HS-27A (cell line): ENCODE measurements around the gene MPV17L2.

Experiments used
- DNase-seq: peaks from one replicate; pipeline ENCODE4 v3.0.0-alpha.2; 2012; ENCODE audit warnings: low read depth, missing footprints

Gene MPV17L2

DNA sequence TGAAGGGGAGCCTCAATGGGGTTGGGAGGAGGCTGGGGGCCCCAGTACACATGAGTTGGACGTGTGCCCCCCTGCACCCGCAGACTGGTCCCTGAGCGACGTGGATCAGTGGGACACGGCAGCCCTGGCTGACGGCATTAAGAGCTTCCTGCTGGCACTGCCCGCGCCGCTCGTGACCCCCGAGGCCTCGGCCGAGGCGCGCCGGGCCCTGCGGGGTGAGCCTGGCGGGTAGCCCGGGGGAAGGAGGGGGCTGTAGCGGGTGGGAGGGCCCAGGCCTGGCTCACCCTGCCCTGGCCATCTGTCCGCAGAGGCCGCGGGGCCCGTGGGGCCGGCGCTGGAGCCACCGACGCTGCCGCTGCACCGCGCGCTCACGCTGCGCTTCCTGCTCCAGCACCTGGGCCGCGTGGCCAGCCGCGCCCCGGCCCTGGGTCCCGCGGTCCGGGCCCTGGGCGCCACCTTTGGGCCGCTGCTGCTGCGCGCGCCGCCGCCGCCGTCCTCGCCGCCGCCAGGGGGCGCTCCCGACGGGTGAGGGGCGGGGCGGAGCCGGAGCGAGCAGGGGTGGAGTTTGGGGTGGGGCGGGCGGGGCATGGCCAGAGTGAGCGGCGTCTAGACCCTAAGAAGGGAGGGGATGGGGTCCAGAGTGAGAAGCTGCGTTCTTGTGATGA lies 31.9 kb upstream of the MPV17L2 start:
- no peak for DNase-seq

DNA sequence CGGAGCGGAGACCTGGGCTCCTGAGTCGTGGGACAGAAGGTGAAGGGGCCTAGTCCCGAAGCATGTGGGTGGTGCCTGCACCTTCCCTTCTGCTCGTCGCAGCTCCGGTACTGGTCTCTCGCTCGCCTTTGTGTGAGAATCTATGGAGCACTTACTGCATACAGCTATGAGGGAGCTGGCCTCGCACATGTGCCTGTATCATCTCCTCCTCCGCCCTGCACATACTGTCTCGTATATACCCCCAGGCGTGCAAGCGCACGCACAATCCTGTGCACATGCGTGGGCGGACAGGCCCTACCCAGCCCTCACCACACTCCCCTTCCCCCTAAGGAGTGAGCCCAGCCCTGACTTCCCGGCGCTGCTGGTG lies 31.4 kb upstream of the MPV17L2 start:
- DNase-seq, result no peak

DNA sequence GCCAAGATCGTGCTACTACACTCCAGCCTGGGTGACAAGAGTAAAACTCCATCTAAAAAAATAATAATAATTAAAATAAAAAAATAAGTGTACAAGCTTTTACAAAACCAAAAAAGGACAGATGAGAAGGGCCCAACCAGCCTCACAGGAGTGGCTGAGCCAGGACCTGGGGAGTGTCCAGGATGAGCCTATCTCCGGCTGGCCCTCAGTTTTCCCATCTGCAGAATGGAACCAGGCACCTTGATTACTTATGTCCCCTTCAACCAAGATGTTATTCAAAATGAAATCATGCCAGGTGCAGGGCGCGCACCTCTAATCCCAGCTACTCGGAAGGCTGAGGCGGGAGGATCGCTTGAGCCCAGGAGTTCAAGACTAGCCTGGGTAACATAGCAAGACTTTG lies 28.9 kb upstream of the MPV17L2 start:
- no peak for DNase-seq

DNA sequence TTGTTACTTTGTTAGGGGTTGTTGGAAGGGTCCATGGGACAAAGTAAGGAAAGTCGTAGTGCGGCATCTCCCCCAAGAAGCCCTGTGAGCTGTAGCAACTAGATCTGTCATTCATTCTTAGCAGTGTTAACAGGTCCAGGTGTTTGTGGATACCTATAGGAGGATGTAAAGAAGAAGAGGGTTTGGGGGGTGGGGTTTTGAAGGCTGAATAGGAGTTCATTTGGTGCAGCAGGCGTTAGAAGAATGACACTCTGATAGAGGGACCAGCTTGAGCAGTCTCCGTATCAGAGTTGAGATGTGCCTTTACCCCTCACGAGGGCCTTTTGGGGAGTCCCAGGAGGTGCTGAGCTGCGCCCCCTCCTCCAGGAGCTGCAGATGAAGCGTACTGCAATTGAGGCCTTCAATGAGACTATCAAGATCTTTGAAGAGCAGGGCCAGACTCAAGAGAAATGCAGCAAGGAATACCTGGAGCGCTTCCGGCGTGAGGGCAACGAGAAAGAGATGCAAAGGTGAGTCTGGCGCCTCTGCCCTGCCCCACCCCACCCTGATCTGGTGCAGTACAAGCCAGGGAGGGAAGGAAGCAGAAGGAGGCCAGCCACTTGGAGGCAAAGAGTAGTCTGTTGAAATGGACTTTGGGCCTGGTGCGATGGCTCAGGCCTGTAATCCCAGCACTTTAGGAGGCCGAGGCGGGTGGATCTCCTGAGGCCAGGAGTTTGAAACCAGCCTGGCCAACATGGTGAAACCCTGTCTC lies 27.0 kb upstream of the MPV17L2 start:
- DNase-seq, result no peak

DNA sequence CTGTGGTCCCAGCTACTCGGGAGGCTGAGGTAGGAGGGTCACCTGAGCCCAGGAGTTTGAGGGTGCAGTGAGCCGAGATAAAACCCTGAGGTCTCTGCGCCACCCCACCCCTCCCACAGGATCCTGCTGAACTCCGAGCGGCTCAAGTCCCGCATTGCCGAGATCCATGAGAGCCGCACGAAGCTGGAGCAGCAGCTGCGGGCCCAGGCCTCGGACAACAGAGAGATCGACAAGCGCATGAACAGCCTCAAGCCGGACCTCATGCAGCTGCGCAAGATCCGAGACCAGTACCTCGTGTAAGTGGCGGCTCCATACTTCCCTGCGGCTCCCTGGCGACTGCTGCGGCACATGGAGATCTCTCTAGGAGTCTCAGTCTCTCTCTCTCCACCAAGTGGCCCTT lies 26.0 kb upstream of the MPV17L2 start:
- DNase-seq, result no peak

DNA sequence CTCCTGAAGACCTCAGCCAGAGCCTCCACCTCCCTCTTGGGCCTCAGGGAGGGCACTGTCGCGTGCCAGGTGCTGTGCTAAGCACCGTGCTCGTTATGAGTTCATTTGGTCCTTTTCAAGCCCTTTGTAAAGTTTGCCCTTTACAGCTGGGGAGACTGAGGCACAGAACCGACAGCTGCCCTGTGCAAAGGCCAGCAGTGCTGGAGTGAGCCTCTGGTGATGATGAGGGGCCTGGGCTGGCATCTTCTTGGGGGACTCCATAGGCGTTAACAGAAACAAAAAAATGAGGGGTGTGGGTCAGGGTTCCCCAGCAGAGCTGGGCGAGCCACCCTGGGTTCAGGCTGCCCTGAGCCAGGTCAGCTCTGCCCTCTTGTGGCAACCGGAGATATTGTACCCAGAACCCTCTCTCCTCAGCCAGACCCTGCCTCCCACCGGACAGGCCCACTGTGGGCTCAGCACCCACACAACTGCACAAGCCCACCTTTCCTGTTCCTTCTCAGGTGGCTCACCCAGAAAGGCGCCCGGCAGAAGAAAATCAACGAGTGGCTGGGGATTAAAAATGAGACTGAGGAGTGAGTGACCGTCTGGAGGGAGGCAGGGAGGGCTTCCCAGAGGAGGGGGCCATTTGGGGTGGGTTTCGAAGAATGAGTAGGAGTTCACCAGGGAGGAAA lies 24.9 kb upstream of the MPV17L2 start:
- no peak for DNase-seq

- DNase-seq, result no peak
Measured at GRCh38 chr19:18168673-18169381, 24.2 kb upstream of the MPV17L2 start.

DNA sequence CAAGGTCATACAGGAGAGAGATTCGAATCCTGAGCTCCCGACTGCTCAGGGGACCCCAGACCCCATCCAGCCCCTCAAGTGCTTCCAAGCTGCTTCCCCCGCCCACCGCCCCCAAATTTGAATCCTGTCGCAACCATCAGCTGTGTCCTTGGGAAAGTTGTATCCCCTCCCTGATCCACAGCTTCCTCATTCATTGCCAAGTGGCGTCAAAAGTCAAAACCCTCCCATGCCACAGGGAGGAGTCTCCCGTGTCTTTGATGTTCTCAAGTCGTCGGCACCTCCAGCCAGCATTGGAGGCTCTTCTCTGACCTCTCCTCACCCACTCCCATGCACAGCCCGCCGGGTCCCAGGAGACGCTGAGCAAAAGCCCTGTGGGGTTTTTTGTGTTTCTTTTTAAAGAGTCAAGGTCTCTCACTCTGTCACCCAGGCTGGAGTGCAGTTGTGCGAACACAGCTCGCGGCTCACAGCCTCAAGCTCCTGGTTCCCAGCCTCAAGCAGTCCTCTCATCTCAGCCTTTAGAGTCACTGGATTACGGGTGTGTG lies 22.2 kb upstream of the MPV17L2 start:
- DNase-seq, result no peak

GRCh38 chr19:18171605-18172327 lies 21.3 kb upstream of the MPV17L2 start:
- no peak for DNase-seq

DNA sequence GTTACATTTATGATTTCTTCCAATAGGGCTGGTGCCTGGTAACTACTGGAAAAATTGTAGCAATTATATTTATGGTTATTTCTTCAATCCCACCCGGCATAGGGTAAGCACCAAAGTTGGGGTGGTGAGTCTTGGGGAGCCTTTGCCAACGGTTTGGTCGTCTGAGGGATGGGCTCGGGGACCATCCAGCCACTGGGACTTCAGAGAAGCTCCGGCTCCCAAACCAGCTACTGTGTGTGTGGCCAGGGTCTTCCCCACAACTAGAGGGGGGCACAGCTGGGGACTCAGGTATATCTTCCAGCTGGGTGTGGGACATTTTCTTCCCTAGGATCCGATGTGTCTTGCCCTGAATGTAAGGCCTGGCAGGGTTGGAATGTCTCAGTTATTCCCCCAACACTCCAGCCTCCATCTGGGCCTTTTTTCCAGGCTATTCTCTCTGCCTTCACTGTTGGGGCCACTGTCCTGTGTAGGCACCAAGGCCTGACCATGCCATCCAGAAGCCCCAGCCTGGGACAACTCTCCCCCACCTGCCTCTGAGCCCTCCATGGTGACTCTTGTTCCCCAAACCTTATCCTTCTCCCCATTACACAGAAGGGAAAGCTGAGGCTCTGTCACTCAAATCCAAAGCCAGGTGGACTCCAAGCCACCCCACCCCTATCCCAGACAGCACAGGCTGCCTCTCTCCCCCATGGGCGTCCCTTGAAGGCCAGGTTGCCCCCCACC lies 20.5 kb upstream of the MPV17L2 start:
- DNase-seq, result no peak

GRCh38 chr19:18173054-18173571 lies 19.9 kb upstream of the MPV17L2 start:
- no peak for DNase-seq

DNA sequence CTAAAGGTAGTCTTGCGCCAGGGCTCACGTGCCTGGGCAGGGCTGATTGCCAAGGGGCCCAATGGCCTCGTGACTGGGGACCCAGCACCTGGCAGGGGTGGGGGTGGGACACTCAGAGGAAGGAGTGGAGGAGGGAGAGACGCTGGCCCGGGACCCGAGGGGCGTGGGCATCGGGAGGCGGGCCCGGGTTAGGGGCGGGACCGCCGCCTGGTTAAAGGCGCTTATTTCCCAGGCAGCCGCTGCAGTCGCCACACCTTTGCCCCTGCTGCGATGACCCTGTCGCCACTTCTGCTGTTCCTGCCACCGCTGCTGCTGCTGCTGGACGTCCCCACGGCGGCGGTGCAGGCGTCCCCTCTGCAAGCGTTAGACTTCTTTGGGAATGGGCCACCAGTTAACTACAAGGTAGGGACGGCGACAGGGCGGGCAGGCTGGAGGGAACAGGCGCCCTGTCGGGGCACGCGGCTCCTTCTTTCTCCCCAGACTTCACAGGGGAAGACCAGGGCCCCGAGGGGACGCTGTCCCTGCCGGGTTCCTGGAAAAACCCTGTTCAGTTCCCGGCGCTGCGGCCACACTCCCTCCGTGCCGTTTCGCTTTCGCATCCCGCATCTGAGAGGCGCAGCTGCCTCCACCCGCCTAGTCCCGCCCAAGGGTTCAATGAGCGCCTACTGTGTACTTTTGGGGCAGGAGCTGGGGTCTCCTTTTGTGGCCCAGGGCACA lies 19.3 kb upstream of the MPV17L2 start, which contains the start of gene IFI30:
Gene IFI30, plus strand, starts transcription at position 242 of the 717 bp plus-strand sequence. Its CDS starts 29 bp downstream, at position 271.
- no peak for DNase-seq

- DNase-seq, result no peak
Measured at GRCh38 chr19:18174983-18175382, 18.0 kb upstream of the MPV17L2 start.

DNA sequence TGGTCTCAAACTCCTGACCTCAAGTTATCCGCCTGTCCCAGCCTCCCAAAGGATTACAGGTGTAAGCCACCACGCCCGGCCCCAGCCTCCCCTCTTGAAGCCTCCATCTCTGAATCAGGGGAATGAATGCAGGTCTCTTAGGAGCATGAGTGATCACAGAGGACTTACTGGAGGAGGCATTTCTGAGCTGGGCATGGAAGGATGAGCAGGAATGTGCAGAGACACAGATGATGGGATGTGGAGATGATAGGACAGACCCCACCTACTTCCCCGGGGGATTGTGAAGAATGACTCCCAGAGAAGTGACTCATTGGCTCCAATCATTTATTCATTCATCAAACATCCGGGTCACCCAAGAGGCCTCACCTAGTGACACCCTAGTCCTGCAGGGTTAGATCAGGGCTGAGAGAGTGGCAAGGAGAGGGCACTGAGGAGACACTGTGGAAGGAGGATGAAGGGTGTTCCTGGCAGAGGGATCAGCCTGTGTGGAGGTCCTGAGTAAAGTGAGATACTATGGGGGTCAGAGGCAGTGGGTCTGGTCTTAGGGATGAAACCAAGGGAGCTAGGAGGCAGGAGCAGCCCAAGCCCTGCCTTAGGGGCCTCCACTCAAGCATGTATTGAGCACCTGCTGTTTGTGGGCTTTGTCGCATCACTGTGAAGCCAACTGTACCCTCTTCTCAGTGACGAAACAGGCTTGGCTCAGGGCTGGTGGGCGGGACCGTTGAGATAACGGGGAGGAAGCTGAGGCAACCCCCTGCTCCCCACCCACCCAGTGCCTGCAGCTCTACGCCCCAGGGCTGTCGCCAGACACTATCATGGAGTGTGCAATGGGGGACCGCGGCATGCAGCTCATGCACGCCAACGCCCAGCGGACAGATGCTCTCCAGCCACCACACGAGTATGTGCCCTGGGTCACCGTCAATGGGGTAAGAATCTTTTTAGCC lies 16.4 kb upstream of the MPV17L2 start:
- no peak for DNase-seq

GRCh38 chr19:18179957-18180356 lies 13.1 kb upstream of the MPV17L2 start:
- DNase-seq, result no peak

- no peak for DNase-seq
Measured at GRCh38 chr19:18183529-18183928, 9.5 kb upstream of the MPV17L2 start.

GRCh38 chr19:18185538-18185937 lies 7.5 kb upstream of the MPV17L2 start:
- DNase-seq, result no peak

DNA sequence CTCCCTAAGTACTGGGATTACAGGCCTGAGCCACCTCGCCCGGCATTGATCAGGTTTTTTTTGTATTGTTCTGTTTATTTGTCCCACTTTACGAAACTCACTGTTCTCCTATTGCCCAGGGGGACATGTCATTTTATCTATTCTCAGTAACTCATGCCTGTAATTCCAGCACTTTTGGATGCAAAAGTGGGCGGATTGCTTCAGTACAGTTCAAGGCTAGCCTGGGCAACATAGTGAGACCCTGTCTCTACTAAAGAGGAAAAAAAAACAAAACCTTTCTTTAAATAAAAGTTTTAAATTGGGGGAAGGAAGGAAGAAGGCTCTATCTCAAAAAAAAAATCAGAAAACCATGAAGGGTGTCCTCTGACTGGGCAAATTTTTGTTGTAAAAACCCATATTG lies 2.7 kb upstream of the MPV17L2 start:
- no peak for DNase-seq

- no peak for DNase-seq
Measured at GRCh38 chr19:18191640-18192062, 1.4 kb upstream of the MPV17L2 start.
